Mesothelial cell of epicardium (in vitro differentiated cells): ENCODE results near the gene TMEM204. TPM values are rescaled to one million over a fixed set of nuclear protein-coding genes. Genes with fewer than 3 reads are reported as not detected.

ENCODE experiments used
- DNase-seq, 2 experiments: peaks; one replicate each; pipeline ENCODE4 v3.0.0; 2021; ENCODE audit warnings: low spot score in 2 of 2; ENCODE audit not compliant: unreplicated experiment in 2 of 2
- H3K27ac Mint-ChIP-seq: 2 replicates; pipeline ENCODE4 v1.8.0; 2021; ENCODE audit warnings: mixed read lengths
- H3K27me3 Mint-ChIP-seq: 2 replicates; pipeline ENCODE4 v1.8.0; 2021; ENCODE audit warnings: low read depth, mixed read lengths
- H3K36me3 Mint-ChIP-seq: 2 replicates; pipeline ENCODE4 v1.8.0; 2021; ENCODE audit warnings: mixed read lengths
- H3K4me1 Mint-ChIP-seq: 2 replicates; pipeline ENCODE4 v1.8.0; 2021; ENCODE audit warnings: mixed read lengths
- H3K4me3 Mint-ChIP-seq: 2 replicates; pipeline ENCODE4 v1.8.0; 2021; ENCODE audit warnings: mild to moderate bottlenecking, moderate library complexity, mixed read lengths
- H3K9me3 Mint-ChIP-seq: 2 replicates; pipeline ENCODE4 v1.8.0; 2021; ENCODE audit warnings: mixed read lengths
- total RNA-seq: library from RNA; stranded (reverse); gene quantifications from 3 replicates; pipeline ENCODE4 v1.2.1, GENCODE V29; 2021
- TF ChIP-seq, protein P1 (sequence below): fragments of 200-600 bp; sonication (generic); IDR thresholded peaks from one replicate; pipeline ENCODE4 v1.5.0; 2021; ENCODE audit warnings: antibody characterized with exemption; ENCODE audit not compliant: unreplicated experiment

TMEM204 gene
- total RNA-seq, 1 donor from 2014 or later = 7.7 TPM

- Mint-ChIP-seq H3K27me3 (no peaks in the 10 kb centered on the region), H3K4me1 (no peaks in the 10 kb centered on the region), H3K27ac (no peak overlapping the region), H3K9me3 (no peaks in the 10 kb centered on the region), H3K36me3 (peaks cover 33% of the 10 kb centered on the region), H3K4me3 (no peak overlapping the region)
- TF ChIP-seq, protein P1, sequence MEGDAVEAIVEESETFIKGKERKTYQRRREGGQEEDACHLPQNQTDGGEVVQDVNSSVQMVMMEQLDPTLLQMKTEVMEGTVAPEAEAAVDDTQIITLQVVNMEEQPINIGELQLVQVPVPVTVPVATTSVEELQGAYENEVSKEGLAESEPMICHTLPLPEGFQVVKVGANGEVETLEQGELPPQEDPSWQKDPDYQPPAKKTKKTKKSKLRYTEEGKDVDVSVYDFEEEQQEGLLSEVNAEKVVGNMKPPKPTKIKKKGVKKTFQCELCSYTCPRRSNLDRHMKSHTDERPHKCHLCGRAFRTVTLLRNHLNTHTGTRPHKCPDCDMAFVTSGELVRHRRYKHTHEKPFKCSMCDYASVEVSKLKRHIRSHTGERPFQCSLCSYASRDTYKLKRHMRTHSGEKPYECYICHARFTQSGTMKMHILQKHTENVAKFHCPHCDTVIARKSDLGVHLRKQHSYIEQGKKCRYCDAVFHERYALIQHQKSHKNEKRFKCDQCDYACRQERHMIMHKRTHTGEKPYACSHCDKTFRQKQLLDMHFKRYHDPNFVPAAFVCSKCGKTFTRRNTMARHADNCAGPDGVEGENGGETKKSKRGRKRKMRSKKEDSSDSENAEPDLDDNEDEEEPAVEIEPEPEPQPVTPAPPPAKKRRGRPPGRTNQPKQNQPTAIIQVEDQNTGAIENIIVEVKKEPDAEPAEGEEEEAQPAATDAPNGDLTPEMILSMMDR = no peak
- DNase-seq = no peak
Measured at GRCh38 chr16:1557576-1557975, 24.1 kb downstream of the TMEM204 start.

DNA sequence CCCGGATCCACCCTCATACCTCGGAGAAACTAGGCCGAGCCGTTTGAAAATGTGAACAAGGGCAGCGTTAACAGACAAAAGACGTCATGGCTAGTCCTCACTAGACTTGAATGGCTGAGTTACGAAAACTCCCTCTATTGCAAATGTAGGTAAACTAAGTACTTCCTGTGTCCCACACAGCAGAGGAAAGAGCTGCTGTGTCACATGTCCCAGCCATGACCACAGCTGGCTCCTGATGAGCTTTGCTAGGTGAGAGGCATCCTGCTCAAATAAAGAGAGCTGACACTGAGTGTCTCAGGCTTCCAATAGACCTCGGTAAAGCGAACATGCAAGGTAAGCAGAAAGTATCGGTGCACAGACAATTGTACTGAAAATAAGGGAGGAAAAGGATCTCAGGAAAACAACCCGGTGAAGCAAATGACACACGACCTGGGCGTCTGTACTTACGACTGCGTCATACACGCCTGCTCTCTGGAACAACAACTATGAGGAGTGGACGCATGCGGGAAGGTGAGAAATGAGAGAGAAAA lies 26.0 kb downstream of the TMEM204 start:
- no peaks in the 10 kb centered on the region for H3K4me1 Mint-ChIP-seq
- no peak overlapping the region for H3K27ac Mint-ChIP-seq
- DNase-seq = no peak
- no peak overlapping the region for H3K4me3 Mint-ChIP-seq
- peaks cover 32% of the 10 kb centered on the region for H3K36me3 Mint-ChIP-seq
- no peaks in the 10 kb centered on the region for H3K27me3 Mint-ChIP-seq
- H3K9me3 Mint-ChIP-seq = no peaks in the 10 kb centered on the region
- TF ChIP-seq, protein P1 = no peak

- Mint-ChIP-seq H3K4me3 (no peak overlapping the region), H3K9me3 (no peaks in the 10 kb centered on the region), H3K4me1 (no peaks in the 10 kb centered on the region), H3K27ac (no peak overlapping the region), H3K27me3 (no peaks in the 10 kb centered on the region), H3K36me3 (peaks cover 32% of the 10 kb centered on the region)
- no peak for DNase-seq
- TF ChIP-seq, protein P1 = no peak
Measured at GRCh38 chr16:1560153-1560552, 26.7 kb downstream of the TMEM204 start.

GRCh38 chr16:1560866-1561265 lies 27.4 kb downstream of the TMEM204 start:
- Mint-ChIP-seq H3K27me3 (no peaks in the 10 kb centered on the region), H3K36me3 (peaks cover 27% of the 10 kb centered on the region), H3K4me1 (no peaks in the 10 kb centered on the region), H3K27ac (no peak overlapping the region), H3K9me3 (no peaks in the 10 kb centered on the region), H3K4me3 (no peak overlapping the region)
- TF ChIP-seq, protein P1 = no peak
- DNase-seq = no peak

GRCh38 chr16:1561266-1561665 lies 27.8 kb downstream of the TMEM204 start:
- TF ChIP-seq, protein P1 = no peak
- Mint-ChIP-seq H3K36me3 (peaks cover 24% of the 10 kb centered on the region), H3K4me1 (no peaks in the 10 kb centered on the region), H3K4me3 (no peak overlapping the region), H3K27me3 (no peaks in the 10 kb centered on the region), H3K27ac (no peak overlapping the region), H3K9me3 (no peaks in the 10 kb centered on the region)
- no peak for DNase-seq

DNA sequence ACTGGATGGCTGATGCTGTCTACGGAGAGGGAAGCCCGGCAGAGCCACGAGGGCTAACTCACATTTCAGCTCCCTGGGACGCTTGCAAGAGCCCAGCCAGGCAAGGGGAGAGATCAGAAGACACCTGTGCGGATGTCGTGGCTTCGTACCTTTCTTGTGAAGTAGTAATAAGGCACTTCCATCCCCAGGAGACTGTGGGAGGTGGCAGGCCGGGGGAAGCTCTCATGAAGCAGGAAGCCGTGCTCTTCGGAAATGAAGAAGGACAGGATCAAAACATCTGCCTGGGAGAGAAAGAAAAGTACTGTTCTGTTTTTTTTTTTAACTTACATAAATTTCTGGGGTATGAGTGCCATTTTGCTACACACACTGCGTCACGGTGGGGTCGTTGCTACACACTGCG lies 28.4 kb downstream of the TMEM204 start:
- H3K27ac Mint-ChIP-seq = no peak overlapping the region
- no peaks in the 10 kb centered on the region for H3K4me1 Mint-ChIP-seq
- peaks cover 23% of the 10 kb centered on the region for H3K36me3 Mint-ChIP-seq

More for the DNA sequence above, 28.4 kb downstream of the TMEM204 start:
- TF ChIP-seq, protein P1 = no peak
- H3K27me3 Mint-ChIP-seq = no peaks in the 10 kb centered on the region
- no peak for DNase-seq
- H3K9me3 Mint-ChIP-seq = no peaks in the 10 kb centered on the region
- H3K4me3 Mint-ChIP-seq = no peak overlapping the region
